CD14-positive monocyte (primary cell): ENCODE results near the gene FAM83G. TPM values are rescaled to one million over a fixed set of nuclear protein-coding genes. Genes with fewer than 3 reads are reported as not detected.

Source experiments
- DNase-seq, 3 donors: peaks; one replicate each; pipeline ENCODE4 v3.0.0-alpha.2; 2011 to 2022
- H2AFZ ChIP-seq: 2 replicates; pipeline ENCODE4 v1.6.0; 2012; ENCODE audit warnings: mild to moderate bottlenecking, low read depth, low read length, inconsistent platforms; ENCODE audit not compliant: insufficient read depth, poor library complexity, severe bottlenecking
- H3K27ac ChIP-seq, 2 donors: 1 replicate in 1 of 2; 2 replicates in 1 of 2; pipeline ENCODE4 v1.5.1; 2012 to 2013; ENCODE audit warnings: low read length in 2 of 2, control low read depth in 1 of 2, inconsistent platforms in 1 of 2, low read depth in 1 of 2, mild to moderate bottlenecking in 1 of 2
- H3K27me3 ChIP-seq, 2 donors: one replicate each; pipeline versions ENCODE4 v1.6.0 to v1.6.1; 2011 to 2013; ENCODE audit warnings: low read length in 2 of 2; ENCODE audit not compliant: control insufficient read depth in 2 of 2, insufficient read depth in 2 of 2
- H3K36me3 ChIP-seq, 2 donors: replicated peaks in 1 of 2; 1 replicate in 1 of 2; 2 replicates in 1 of 2; pipeline versions ENCODE4 v1.5.1 to v1.6.1; 2012 to 2013; ENCODE audit warnings: low read length in 2 of 2, control low read depth in 1 of 2, inconsistent platforms in 1 of 2, mild to moderate bottlenecking in 1 of 2; ENCODE audit not compliant: insufficient read depth in 2 of 2, control insufficient read depth in 1 of 2
- H3K4me1 ChIP-seq, 2 donors: 1 replicate in 1 of 2; 2 replicates in 1 of 2; pipeline versions ENCODE4 v1.5.1 to v1.6.1; 2012 to 2013; ENCODE audit warnings: low read length in 2 of 2, control low read depth in 1 of 2, inconsistent platforms in 1 of 2, mild to moderate bottlenecking in 1 of 2, moderate library complexity in 1 of 2; ENCODE audit not compliant: insufficient read depth in 2 of 2, control insufficient read depth in 1 of 2
- H3K4me2 ChIP-seq: replicated peaks from 2 replicates; pipeline ENCODE3; 2012; ENCODE audit warnings: low read length, moderate library complexity, mild to moderate bottlenecking; ENCODE audit not compliant: poor library complexity, severe bottlenecking; ENCODE audit errors: extremely low read depth
- H3K4me3 ChIP-seq, 3 experiments: fragments of 200-600 bp in 1 of 3; sonication (generic) in 1 of 3; replicated peaks in 1 of 3; 1 replicate in 2 of 3; 2 replicates in 1 of 3; pipeline ENCODE4 v1.5.1; 2011 to 2013; ENCODE audit warnings: low read length in 3 of 3, mild to moderate bottlenecking in 3 of 3, control low read depth in 2 of 3, low read depth in 2 of 3, inconsistent platforms in 1 of 3, moderate library complexity in 1 of 3
- H3K79me2 ChIP-seq: 2 replicates; pipeline ENCODE4 v1.6.0; 2012; ENCODE audit warnings: mild to moderate bottlenecking, control low read depth, inconsistent platforms, low read length, moderate library complexity; ENCODE audit not compliant: insufficient read depth
- H3K9ac ChIP-seq: 2 replicates; pipeline ENCODE4 v1.6.0; 2017; ENCODE audit warnings: low read length, mild to moderate bottlenecking; ENCODE audit not compliant: insufficient read depth, poor library complexity, severe bottlenecking
- H3K9me3 ChIP-seq, 2 donors: replicated peaks in 1 of 2; 1 replicate in 1 of 2; 2 replicates in 1 of 2; pipeline versions ENCODE4 v1.5.1 to v1.6.1; 2012 to 2013; ENCODE audit warnings: low read length in 2 of 2, control low read depth in 1 of 2; ENCODE audit not compliant: control insufficient read depth in 1 of 2, insufficient read depth in 1 of 2
- H4K20me1 ChIP-seq: 2 replicates; pipeline ENCODE4 v1.6.0; 2012; ENCODE audit warnings: mild to moderate bottlenecking, low read length, control low read depth, moderate library complexity; ENCODE audit not compliant: insufficient read depth
- H3K27ac Mint-ChIP-seq, 7 donors: one replicate each; pipeline ENCODE4 v1.8.0; 2020; ENCODE audit warnings: mild to moderate bottlenecking in 7 of 7, mixed read lengths in 7 of 7, moderate library complexity in 6 of 7, inconsistent platforms in 2 of 7
- H3K27me3 Mint-ChIP-seq, 3 donors: one replicate each; pipeline ENCODE4 v1.8.0; 2021 to 2022; ENCODE audit warnings: low read depth in 3 of 3, mild to moderate bottlenecking in 3 of 3, mixed read lengths in 3 of 3, moderate library complexity in 3 of 3, inconsistent platforms in 1 of 3
- H3K36me3 Mint-ChIP-seq, 2 donors: one replicate each; pipeline ENCODE4 v1.8.0; 2020; ENCODE audit warnings: mixed read lengths in 2 of 2, inconsistent platforms in 1 of 2, mild to moderate bottlenecking in 1 of 2
- H3K4me1 Mint-ChIP-seq: one replicate; pipeline ENCODE4 v1.8.0; 2020; ENCODE audit warnings: mild to moderate bottlenecking, mixed read lengths
- H3K4me3 Mint-ChIP-seq, 2 donors: one replicate each; pipeline ENCODE4 v1.8.0; 2020; ENCODE audit warnings: mild to moderate bottlenecking in 2 of 2, mixed read lengths in 2 of 2, moderate library complexity in 1 of 2
- H3K9me3 Mint-ChIP-seq, 7 donors: one replicate each; pipeline ENCODE4 v1.8.0; 2020 to 2022; ENCODE audit warnings: mixed read lengths in 7 of 7, mild to moderate bottlenecking in 6 of 7, moderate library complexity in 6 of 7, inconsistent platforms in 2 of 7
- CTCF ChIP-seq: fragments of 200-600 bp; IDR thresholded peaks from one replicate; pipeline ENCODE4 v1.8.0; 2022; ENCODE audit warnings: antibody characterized with exemption, mild to moderate bottlenecking
- WGBS: methylation state at CpG from one replicate; pipeline ENCODE4 v1.1.5; 2013; ENCODE audit warnings: missing lambda C conversion rate; ENCODE audit not compliant: insufficient coverage; 5-methylcytosine and 5-hydroxymethylcytosine counted together
- intact Hi-C, 2 donors: fragments of 100-400 bp; cut with micrococcal nuclease; formaldehyde crosslinking; loops; one replicate each; pipeline versions ENCODE4 v1.15.0 to v1.15.1; 2023
- polyA plus RNA-seq, 3 donors: library from polyadenylated mRNA; depleted of rRNA in 1 of 3; unstranded in 2 of 3; stranded (reverse) in 1 of 3; fragments of 300-500 nt in 2 of 3; fragments of >200 nt in 1 of 3; fragmentation: Illumina TruSeq in 2 of 3; gene quantifications; 1 replicate in 2 of 3; 2 replicates in 1 of 3; pipeline ENCODE4 v1.2.3, GENCODE V29; 2012 to 2021

Gene FAM83G
- polyA plus RNA-seq, 3 donors = 0.04 to 0.17 (median 0.08) TPM

DNA sequence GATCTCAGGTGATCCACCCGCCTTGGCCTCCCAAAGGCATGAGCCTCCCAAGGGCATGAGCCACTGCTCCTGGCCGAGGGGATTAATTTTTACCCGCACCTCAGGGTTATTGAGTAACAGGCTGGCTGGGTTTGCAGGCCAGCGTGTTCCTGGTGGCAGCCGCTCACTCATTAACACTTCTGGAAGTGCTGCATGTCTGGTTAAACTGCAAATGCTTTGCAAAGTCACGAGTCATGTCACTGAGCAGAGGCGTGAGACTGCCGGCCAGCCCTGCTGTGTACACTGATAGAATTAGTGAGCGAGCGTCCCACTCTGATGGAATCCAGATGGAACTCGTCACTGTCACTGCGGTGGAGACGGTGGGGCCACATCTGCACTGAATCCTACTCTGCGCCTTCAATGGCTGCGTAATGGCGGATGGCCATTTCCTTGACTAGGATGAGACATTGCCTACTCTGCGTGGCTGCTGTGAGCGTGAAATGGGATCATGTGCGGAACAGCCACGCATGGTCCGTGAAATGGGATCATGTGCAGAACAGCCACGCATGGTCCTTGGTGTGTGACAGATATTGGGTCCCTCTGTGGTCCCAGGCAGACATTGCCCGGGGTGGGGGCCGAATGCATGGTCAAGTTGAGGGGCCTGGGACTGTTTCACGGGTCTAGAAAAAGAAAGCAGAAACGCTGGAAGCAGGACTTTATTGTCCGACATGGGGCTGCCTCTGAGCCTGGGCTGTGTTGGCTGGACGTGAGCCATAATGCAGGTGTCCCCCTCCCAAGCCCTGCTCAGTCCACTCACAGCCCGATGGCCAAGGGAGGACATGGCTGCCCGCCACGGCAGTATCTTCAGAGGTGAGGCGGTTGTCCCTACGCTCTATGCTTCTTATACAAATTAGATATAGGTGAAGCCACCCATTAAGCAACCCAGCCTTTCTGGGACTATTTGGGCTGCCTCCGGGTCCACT, 53.3 kb downstream of the FAM83G start:
- Histone ChIP-seq H2AFZ (no peak overlapping the region), H3K4me3 (no peak overlapping the region), H3K27ac (no peak overlapping the region), H3K9me3 (no peaks in the 10 kb centered on the region), H3K36me3 (no peaks in the 10 kb centered on the region), H3K4me1 (no peaks in the 10 kb centered on the region), H3K4me2 (no peak overlapping the region), H4K20me1 (no peaks in the 10 kb centered on the region), H3K9ac (no peak overlapping the region), H3K79me2 (no peaks in the 10 kb centered on the region), H3K27me3 (no peaks in the 10 kb centered on the region)
- Mint-ChIP-seq H3K4me1 (peaks cover 6% of the 10 kb centered on the region), H3K27me3 (peaks cover 3 to 6% (median 5%) of the 10 kb centered on the region in 3 donors), H3K9me3 (no peaks in the 10 kb centered on the region), H3K27ac (peak overlapping the region in 1 of 7 donors; percentile 53), H3K4me3 (no peak overlapping the region), H3K36me3 (no peaks in the 10 kb centered on the region)
- intact Hi-C loops = loop anchor here in 1 of 2 donors (10.0 kb wide), 1 partner anchor 54 kb away; the partner anchor contains the start of gene FAM83G
- 76% methylated on average over 26 of the region's 34 CpGs for WGBS
- DNase-seq = no peak
- TF ChIP-seq CTCF = no peak

DNA sequence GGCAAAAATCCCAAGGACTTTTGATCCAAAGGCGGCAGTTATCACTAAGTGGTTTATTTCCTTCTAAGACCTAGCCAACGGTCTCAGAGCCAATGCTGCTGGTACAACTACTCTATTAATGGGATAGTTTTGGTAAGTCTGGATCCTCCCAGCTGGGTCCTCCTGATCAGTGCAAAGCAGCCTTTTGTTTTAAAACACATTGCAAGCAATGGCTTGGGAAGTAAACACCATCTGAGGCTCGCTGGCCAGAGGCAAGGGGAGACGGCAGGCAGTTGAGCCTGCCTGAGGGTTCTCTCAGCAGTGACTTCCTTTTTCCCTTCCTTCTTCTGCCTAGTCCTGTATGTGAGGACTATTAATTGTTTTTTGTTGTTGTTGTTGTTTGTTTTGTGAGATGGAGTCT, 54.2 kb downstream of the FAM83G start:
- Mint-ChIP-seq H3K4me1 (peaks cover 4% of the 10 kb centered on the region), H3K36me3 (no peaks in the 10 kb centered on the region), H3K4me3 (no peak overlapping the region), H3K27me3 (peaks cover 3 to 6% (median 5%) of the 10 kb centered on the region in 3 donors), H3K27ac (peak overlapping the region in 1 of 7 donors; percentile 48), H3K9me3 (no peaks in the 10 kb centered on the region)
- WGBS = no CpG with 5 or more reads among the region's 4 CpGs
- TF ChIP-seq CTCF = no peak
- no peak overlapping the region for H3K9ac ChIP-seq
- no peaks in the 10 kb centered on the region for H3K79me2 ChIP-seq
- no peaks in the 10 kb centered on the region for H3K4me1 ChIP-seq
- H3K27me3 ChIP-seq = no peaks in the 10 kb centered on the region
- H3K36me3 ChIP-seq = no peaks in the 10 kb centered on the region
- intact Hi-C loops = loop anchor here in 1 of 2 donors (10.0 kb wide), 1 partner anchor 54 kb away; the partner anchor contains the start of gene FAM83G
- no peak overlapping the region for H3K4me2 ChIP-seq
- H3K9me3 ChIP-seq = no peaks in the 10 kb centered on the region
- H2AFZ ChIP-seq = no peak overlapping the region
- H3K4me3 ChIP-seq = no peak overlapping the region
- DNase-seq = no peak
- H4K20me1 ChIP-seq = no peaks in the 10 kb centered on the region
- no peak overlapping the region for H3K27ac ChIP-seq
